Measurements from ENCODE around the gene CASR.
"Not testable (repeated sequence)": the region's sequence is repeated elsewhere in the genome, so short reads cannot be mapped to it uniquely, and the experiment has no call there.

Gene CASR

DNA sequence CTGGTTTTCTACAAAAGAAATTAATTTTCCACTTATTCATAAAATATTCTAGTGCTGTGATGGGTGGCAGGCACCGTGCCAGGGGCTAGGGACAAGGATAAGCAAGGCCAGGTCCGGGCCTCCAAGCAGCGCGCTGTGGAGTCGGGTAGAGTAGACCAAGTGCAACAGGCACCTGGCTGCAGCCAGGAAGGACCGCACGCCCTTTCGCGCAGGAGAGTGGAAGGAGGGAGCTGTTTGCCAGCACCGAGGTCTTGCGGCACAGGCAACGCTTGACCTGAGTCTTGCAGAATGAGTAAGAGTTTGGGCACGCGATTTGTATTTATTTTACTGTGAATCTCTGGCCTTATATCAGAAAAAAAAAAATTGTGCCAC lies at the start of gene CASR:
TSS of gene CASR (plus strand) at position 148 of the 372 bp plus-strand sequence. CDS start 70,522 bp downstream, outside the sequence.
- DNase-seq (ENCODE audit: low spot score), result peak; percentile 11

DNA sequence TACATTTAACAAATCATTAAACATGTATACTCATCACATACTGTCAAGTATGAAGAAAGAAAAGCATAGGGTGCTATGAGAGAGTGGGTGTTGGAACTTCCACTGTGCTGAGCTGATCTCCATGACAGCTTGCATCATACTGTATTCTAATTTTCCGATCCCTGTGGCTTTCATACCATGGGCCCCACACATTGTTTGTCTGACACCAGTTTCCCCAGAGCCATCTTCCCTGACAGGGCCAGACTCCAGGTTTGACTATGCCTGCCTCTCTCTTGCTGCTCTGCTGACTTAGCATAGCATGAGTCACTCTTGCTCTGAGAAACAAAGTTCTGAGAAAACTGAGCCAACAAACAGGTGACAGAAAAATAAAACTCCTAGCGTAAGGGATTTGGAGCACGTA lies 37.0 kb upstream of the CASR start:
- DNase-seq (ENCODE audit: low spot score), result no peak

- no peak for DNase-seq (ENCODE audit: low spot score)
Observed at GRCh38 chr3:122148941-122149627, 34.4 kb upstream of the CASR start.

- no peak for DNase-seq (ENCODE audit: low spot score)
Observed at GRCh38 chr3:122151480-122151879, 32.0 kb upstream of the CASR start.

DNA sequence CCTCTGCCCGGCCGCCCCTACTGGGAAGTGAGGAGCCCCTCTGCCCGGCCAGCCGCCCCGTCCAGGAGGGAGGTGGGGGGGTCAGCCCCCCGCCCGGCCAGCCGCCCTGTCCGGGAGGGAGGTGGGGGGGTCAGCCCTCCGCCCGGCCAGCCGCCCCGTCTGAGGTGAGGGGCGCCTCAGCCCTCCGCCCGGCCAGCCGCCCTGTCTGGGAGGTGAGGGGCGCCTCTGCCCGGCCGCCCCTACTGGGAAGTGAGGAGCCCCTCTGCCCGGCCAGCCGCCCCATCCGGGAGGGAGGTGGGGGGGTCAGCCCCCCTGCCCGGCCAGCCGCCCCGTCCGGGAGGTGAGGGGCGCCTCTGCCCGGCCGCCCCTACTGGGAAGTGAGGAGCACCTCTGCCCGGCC lies 18.5 kb upstream of the CASR start:
- DNase-seq (ENCODE audit: low spot score), result not testable (repeated sequence)

DNA sequence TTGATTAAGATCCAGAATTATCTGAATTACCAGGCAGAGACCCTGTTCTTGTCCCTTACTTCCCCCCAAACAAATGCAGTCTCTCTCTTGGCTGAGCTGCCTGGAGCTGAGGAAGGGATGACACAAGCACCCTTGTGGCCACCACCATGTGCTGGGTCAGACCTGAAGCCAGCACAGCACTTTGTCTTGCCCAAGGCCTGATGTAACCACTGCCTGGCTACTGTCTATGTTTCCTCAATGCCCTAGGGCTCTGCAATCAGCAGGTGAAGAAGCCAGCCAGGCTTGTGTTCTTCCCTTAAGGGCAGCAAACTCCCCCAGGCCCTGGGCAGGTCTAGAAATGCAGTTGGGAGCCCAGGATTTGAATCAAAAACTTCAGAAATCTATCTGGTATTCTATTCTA lies 15.8 kb upstream of the CASR start:
- DNase-seq (ENCODE audit: low spot score), result no peak

DNA sequence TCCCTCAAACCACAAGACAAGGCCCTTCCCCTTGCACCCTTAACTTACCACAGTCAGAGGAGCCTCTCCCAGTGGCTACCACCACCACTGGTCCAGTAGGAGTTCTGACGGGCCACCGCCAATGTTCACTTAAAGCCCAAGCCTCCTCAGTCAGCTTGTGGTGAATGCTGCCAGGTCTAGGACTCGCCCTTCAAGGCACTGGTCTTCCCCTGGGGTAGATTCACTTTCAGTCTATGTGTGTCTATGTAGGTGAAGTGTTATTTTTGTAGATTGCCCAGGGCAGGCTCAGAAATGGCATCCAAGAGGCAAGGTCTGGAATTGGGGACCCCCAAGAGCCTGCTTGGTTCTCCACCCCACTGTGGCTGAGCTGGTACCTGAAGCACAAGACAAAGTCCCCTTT lies 15.4 kb upstream of the CASR start:
- no peak for DNase-seq (ENCODE audit: low spot score)

DNA sequence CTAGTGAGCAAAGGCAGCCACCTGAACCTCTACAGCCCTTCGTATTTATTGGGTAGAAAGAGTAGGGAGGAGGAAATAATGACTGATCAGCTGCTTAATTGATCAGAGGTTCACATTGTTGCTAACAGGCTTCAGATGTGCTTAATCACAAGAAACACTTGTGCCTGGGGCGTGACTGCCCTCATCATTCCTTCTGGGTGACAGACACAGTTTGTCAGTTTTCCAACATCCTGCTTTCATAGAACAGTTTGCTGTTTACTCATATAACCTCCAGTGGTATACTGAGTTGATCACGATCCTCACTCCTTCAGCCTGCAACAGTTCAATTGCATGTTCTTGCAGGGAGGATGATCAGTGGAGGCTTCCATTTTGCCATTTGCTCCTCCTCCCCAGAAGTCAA lies 13.6 kb upstream of the CASR start:
- no peak for DNase-seq (ENCODE audit: low spot score)

- not testable (repeated sequence) for DNase-seq (ENCODE audit: low spot score)
Observed at GRCh38 chr3:122171361-122171760, 12.1 kb upstream of the CASR start.

GRCh38 chr3:122178711-122179110 lies 4.8 kb upstream of the CASR start:
- no peak for DNase-seq (ENCODE audit: low spot score)

GRCh38 chr3:122183893-122184590 lies 574 bp downstream of the CASR start:
- DNase-seq (ENCODE audit: low spot score), result peak; percentile 9

- DNase-seq (ENCODE audit: low spot score), result no peak
Observed at GRCh38 chr3:122184591-122184929, 1.1 kb downstream of the CASR start.

DNA sequence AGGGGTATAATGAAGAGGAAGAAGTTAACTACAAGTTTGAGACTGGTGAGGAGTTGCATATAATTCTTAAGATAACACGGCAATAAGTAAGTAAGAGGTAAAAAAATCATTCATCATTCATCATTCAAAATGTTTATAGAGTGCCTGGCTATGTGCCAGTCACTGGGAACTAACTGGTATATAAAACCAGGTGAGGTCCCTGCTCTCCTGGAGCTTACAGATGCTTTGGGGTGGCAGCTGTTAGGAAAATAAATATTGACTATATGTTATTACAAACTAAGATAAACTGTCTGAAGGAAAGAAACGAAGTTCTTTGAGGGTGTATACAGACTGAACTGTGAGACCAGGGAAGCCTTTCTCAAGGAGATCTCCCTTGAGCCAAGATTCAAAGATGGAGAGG lies 2.9 kb downstream of the CASR start:
- DNase-seq (ENCODE audit: low spot score), result no peak

DNA sequence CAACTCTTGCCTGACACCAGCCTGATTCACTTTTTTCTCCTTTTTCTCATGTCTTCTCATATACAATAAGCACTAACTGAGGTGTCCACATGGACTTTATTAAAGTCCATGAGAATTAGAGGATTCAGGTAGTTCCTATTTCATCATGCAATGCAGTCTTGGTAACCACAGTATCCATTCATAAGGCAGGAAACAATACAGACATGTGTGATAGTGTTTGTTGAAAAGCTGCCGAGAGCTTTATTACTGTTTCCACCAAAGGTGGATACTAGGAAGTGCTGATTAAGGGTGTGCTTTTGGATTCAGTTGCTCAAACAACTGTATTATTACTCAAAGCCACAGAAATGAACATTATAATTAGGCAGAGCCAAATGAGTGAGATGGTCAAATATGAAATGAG lies 5.3 kb downstream of the CASR start:
- no peak for DNase-seq (ENCODE audit: low spot score)

GRCh38 chr3:122189357-122189756 lies 5.9 kb downstream of the CASR start:
- DNase-seq (ENCODE audit: low spot score), result no peak

GRCh38 chr3:122190525-122190924 lies 7.1 kb downstream of the CASR start:
- DNase-seq (ENCODE audit: low spot score), result no peak

DNA sequence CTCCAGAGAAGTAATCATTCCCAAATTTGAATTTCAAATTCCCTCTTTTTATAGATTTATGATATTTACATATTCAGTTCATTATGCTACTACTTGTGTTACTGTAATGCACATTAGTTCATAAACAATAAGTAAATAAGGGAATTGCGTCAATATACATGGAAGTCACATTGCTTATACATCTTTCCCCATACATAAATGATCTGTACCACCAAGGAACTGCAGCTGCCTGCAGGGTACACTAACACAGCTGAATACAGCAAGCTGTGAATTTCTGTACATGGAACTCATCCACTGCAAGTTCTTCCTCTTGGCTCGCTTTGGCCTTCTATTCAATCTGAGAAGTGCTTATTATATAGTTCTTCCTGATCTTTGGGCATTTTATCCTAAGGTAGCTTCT lies 15.5 kb downstream of the CASR start:
- no peak for DNase-seq (ENCODE audit: low spot score)

DNA sequence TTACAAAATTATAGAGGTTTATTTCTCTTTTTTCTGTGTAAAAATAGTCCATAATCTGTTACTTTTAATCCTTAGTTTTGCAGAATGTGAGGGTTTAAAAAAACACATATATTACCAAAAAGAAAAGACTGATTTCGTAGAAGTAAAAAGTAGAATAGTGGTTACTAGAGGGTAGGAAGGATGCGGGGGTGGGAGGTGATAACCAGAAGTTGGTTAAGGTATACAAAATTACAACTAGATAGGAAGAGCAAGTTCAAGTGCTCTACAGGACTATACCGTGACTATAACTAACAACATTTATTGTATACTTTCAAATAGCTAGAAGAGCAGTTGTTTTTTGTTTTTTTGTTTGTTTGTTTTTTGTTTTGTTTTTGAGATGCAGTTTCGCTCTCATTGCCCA lies 16.1 kb downstream of the CASR start:
- DNase-seq (ENCODE audit: low spot score), result no peak

- no peak for DNase-seq (ENCODE audit: low spot score)
Observed at GRCh38 chr3:122200661-122201060, 17.2 kb downstream of the CASR start.

GRCh38 chr3:122201476-122201875 lies 18.0 kb downstream of the CASR start:
- not testable (repeated sequence) for DNase-seq (ENCODE audit: low spot score)

- DNase-seq (ENCODE audit: low spot score), result no peak
Observed at GRCh38 chr3:122208579-122208978, 25.1 kb downstream of the CASR start.

- DNase-seq (ENCODE audit: low spot score), result no peak
Observed at GRCh38 chr3:122213650-122214049, 30.2 kb downstream of the CASR start.

GRCh38 chr3:122214711-122215110 lies 31.2 kb downstream of the CASR start:
- no peak for DNase-seq (ENCODE audit: low spot score)
